GM19328 (cell line): ENCODE data around the gene MYO1D.

Experiments
- ATAC-seq: cut with Tn5 transposase; IDR thresholded peaks from one replicate; pipeline ENCODE4 v1.9.1; 2021; ENCODE audit warnings: mild to moderate bottlenecking, moderate library complexity; ENCODE audit not compliant: unreplicated experiment

Gene MYO1D

DNA sequence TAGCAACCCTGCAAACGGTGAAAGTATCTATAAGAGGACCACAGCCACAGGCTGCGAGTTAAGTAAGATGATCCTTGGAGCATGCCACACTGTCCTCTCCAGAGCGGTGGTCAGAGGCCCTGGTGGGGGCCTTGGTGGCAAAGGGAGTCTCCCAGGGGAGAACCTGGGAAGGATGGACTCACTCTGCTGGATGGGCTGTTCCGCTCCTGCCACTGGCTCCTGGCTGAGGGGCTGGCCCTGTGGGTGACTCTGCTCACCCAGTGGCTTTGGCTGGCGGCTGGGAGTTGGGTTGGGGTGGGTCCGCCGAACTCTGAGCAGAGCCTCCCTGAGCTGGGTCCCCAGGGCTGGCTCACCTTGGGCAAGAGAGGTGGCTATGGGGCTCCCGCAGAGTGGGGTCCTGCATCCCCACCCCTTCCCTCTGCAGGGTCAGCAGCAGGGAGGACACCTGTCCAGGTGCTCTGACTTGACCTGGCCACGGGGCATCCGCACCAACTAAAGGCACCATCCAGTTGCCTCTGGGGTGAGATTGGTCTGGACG lies 382.9 kb downstream of the MYO1D start:
- ATAC-seq = no peak

GRCh38 chr17:32493571-32493970 lies 383.4 kb downstream of the MYO1D start:
- ATAC-seq = no peak

GRCh38 chr17:32492648-32493289 lies 384.2 kb downstream of the MYO1D start:
- no peak for ATAC-seq

GRCh38 chr17:32492264-32492589 lies 384.7 kb downstream of the MYO1D start:
- ATAC-seq = no peak

- ATAC-seq = no peak
Observed at GRCh38 chr17:32491371-32492263, 385.3 kb downstream of the MYO1D start.

DNA sequence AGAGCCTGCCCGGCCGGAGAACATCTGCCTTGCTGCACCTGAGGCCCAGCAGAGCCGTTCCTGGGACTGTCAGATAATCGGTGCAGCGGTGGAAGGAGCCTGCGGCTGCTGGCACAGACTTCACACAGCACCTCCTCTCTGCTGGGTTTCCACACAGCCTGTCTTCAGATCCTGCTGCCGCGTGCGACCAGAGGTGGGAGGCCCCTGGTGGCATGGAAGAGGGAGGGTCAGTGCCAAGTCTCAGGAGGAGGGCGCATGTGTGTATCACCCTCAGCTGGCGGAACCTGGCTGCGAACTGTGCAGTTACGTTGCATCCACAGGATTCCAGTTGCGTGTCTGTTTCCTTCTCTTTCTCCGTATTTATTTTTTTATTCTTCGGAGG lies 386.8 kb downstream of the MYO1D start:
- no peak for ATAC-seq

DNA sequence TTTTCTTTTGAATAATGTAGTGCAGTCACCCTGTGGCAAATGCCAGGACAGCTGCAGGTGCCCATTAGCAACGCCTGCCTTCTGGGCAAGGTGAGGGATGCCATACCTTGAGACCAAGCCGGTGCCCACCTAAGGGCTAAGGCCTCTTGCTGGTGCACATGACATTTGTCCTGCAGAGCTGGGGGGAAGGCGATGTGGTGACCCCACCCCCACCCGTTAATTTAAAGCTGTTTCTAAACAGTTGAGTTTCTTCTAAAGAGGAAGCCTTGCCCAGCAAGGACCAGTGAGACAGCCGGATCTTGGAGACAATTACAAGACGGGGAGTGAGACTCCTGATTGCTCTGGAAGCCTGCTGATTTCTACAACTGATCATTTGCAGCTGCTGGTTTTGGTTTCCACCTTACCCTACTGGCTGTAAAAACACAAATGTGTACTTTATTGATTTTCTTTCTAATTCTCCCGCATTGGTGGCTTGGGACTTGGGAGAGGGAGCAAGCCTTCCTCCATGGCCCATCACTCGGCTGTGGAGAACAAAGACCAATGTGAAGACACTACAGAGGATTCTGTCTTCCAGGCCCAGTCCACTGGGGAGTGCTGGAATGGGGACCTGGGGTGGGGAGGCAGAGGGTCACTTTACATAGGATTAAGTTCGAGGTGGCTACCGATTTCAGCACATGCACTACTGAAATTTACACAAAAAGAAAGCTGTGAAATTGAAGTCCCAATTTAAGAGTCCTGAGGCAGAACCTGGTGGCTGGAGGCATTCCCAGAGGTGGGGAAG lies 387.4 kb downstream of the MYO1D start:
- ATAC-seq = no peak

DNA sequence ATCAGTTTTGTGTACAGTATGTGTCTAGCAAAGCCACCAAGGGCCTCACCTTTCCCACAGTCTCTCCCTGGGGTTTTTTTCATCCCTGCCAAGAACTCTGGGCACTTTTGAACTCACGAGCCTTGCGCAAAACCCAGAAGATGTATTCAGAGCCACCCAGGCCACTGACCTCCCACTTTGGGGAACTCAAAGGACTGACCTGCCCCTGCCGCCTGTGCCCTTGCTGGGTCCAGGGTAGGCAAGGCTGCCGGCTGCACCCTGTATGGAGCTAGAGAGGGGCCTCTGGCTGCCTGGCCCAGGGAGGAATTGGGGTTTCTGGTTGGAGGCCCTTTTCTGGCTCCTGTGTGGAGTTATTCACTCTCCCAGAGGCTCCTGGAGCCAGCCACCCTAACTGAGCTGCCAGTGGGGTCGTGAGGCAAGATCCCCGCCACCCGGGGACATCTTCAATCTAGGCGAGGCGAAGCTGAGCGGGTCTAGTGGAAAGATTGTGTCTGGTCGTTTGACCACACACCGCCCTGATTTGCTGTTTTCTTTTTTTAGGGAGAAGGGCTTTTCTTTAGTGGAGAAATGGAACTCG lies 388.2 kb downstream of the MYO1D start:
- ATAC-seq = no peak

DNA sequence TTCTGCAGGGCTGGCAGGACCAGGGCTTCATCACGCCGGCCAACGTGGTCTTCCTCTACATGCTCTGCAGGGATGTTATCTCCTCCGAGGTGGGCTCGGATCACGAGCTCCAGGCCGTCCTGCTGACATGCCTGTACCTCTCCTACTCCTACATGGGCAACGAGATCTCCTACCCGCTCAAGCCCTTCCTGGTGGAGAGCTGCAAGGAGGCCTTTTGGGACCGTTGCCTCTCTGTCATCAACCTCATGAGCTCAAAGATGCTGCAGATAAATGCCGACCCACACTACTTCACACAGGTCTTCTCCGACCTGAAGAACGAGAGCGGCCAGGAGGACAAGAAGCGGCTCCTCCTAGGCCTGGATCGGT lies 388.8 kb downstream of the MYO1D start:
- no peak for ATAC-seq

DNA sequence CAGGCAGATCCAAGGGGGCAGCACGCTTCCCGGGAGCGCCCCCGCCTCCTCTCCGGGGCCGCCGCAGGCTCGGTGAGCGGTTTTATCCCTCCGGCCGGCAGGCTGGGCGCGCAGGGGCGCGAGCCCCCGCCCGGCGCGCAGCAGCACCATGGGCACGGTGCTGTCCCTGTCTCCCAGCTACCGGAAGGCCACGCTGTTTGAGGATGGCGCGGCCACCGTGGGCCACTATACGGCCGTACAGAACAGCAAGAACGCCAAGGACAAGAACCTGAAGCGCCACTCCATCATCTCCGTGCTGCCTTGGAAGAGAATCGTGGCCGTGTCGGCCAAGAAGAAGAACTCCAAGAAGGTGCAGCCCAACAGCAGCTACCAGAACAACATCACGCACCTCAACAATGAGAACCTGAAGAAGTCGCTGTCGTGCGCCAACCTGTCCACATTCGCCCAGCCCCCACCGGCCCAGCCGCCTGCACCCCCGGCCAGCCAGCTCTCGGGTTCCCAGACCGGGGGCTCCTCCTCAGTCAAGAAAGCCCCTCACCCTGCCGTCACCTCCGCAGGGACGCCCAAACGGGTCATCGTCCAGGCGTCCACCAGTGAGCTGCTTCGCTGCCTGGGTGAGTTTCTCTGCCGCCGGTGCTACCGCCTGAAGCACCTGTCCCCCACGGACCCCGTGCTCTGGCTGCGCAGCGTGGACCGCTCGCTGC lies 389.3 kb downstream of the MYO1D start:
- no peak for ATAC-seq

GRCh38 chr17:32486701-32487472 lies 390.0 kb downstream of the MYO1D start, which contains the start of gene CDK5R1:
Gene CDK5R1, plus strand, starts transcription at chr17:32486993. Its CDS starts 628 bp downstream, at chr17:32487621.
- peak; percentile 46 for ATAC-seq

- peak; percentile 42 for ATAC-seq
Observed at GRCh38 chr17:32486111-32486700, 390.7 kb downstream of the MYO1D start.

DNA sequence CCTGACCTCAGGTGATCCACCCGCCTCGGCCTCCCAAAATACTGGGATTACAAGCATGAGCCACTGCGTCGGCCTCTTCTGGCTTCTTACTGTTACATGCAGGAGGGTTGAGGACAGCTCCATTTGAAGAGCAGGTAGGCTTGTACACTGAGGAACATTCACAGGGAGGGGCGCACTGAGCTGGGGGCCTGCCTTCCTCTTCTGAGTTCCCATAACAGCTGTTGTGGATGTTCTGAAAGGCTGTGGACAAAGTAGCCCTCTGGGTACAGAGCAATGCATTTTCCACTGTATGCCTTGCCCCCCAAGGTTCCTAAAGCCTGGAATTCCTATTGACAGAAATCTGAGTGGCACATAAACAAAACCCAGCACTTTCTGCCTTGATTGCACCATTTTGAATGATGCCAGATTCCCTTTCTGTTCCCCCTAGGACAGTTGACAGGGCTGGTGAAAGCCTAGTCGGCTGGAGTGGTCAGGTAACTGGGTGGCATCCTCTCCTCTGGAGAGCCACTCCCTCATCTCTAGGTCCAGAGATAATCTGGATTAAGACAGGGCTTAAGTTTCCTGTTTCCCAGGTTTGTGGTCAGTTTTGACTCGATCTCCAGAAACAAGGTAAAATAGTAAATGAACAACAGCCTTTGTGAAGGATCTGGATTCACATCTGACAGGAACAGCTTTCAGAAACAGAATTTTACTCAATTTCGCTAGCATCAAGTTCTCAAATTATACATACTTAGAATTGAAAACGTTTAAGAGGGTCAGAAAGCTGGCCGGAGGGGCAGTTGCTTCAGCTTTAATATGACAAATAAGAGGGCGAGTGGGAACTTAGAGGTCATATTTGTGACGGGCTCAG lies 391.4 kb downstream of the MYO1D start:
- ATAC-seq = no peak

GRCh38 chr17:32484628-32485027 lies 392.3 kb downstream of the MYO1D start:
- ATAC-seq = no peak

DNA sequence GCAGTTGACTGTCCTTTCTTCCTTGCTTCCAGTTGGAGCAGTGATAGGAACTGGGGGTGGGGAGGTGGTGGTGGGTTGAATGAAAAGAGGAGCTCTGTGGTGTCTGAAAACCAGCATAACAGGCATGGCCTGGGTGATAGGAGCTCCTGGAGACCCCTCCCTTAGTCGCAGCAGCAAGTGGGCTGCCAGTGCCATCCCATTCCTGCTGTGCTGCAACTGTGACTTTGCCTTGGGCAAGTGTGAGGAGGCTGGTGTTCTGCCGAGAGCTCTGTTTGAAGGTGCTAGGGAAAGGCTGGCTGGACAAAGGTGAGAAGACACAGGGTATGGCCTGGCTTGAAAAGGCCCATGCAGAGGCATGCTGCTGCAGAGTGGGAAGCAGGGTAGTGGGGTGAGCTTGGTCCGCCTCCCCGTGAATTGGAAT lies 392.9 kb downstream of the MYO1D start:
- ATAC-seq = no peak

- ATAC-seq = no peak
Observed at GRCh38 chr17:32483451-32484019, 393.4 kb downstream of the MYO1D start.

- no peak for ATAC-seq
Observed at GRCh38 chr17:32482568-32483320, 394.2 kb downstream of the MYO1D start.
